ENCODE data around the gene ATP6V1B1.
A peak's percentile ranks its signal among the peaks of the same experiment; 100 is the strongest.

The ATP6V1B1 gene

GRCh38 chr2:70981866-70982810 lies 46.4 kb downstream of the ATP6V1B1 start:
- CTCF ChIA-PET: interaction anchor here (0.8 to 9.9 kb wide), 9 partner anchors 9 to 679 kb away, joined by 3 to 111 read pairs (median 6); partner anchors contain the start of gene TEX261
- POLR2A ChIA-PET: no interaction called here
- no peak for DNase-seq (ENCODE audit: low read depth, low spot score)
- no peak for TF ChIP-seq CTCF (IDR thresholded peaks at IDR 0.05; ENCODE audit: insufficient read depth, low read length, missing control alignments)
- H3K4me3 ChIP-seq (ENCODE audit: low read depth, low read length): no peak overlapping the region

GRCh38 chr2:70982971-70983370 lies 47.3 kb downstream of the ATP6V1B1 start:
- ChIA-PET CTCF (interaction anchor here (0.8 to 2.8 kb wide), 7 partner anchors 11 to 680 kb away, joined by 3 to 21 read pairs (median 4); partner anchors contain the start of gene TEX261), POLR2A (no interaction called here)
- DNase-seq (ENCODE audit: low read depth, low spot score): no peak
- no peak for TF ChIP-seq CTCF (IDR thresholded peaks at IDR 0.05; ENCODE audit: insufficient read depth, low read length, missing control alignments)
- H3K4me3 ChIP-seq (ENCODE audit: low read depth, low read length): no peak overlapping the region

GRCh38 chr2:70983506-70984227 lies 48.0 kb downstream of the ATP6V1B1 start:
- TF ChIP-seq CTCF (IDR thresholded peaks at IDR 0.05; ENCODE audit: insufficient read depth, low read length, missing control alignments): no peak
- no peak for DNase-seq (ENCODE audit: low read depth, low spot score)
- H3K4me3 ChIP-seq (ENCODE audit: low read depth, low read length): no peak overlapping the region
- ChIA-PET POLR2A (no interaction called here), CTCF (interaction anchor here (0.8 to 2.8 kb wide), 10 partner anchors 9 to 679 kb away, joined by 3 to 21 read pairs (median 5); partner anchors contain the start of genes NAGK and TEX261)

GRCh38 chr2:70984228-70984575 lies 48.5 kb downstream of the ATP6V1B1 start:
- no peak for TF ChIP-seq CTCF (IDR thresholded peaks at IDR 0.05; ENCODE audit: insufficient read depth, low read length, missing control alignments)
- POLR2A ChIA-PET: interaction anchor here (0.7 kb wide), 1 partner anchor 17 kb away, joined by 3 read pairs; no protein-coding TSS in a partner anchor
- H3K4me3 ChIP-seq (ENCODE audit: low read depth, low read length): no peak overlapping the region
- CTCF ChIA-PET: interaction anchor here (0.8 to 2.8 kb wide), 13 partner anchors 9 to 121 kb away, joined by 3 to 21 read pairs (median 4); partner anchors contain the start of genes NAGK and TEX261
- DNase-seq (ENCODE audit: low read depth, low spot score): no peak

GRCh38 chr2:70984576-70985282 lies 49.0 kb downstream of the ATP6V1B1 start:
- DNase-seq (ENCODE audit: low read depth, low spot score): no peak
- CTCF ChIA-PET: interaction anchor here (0.8 to 2.8 kb wide), 13 partner anchors 9 to 122 kb away, joined by 3 to 21 read pairs (median 5); partner anchors contain the start of genes NAGK and TEX261
- H3K4me3 ChIP-seq (ENCODE audit: low read depth, low read length): no peak overlapping the region
- POLR2A ChIA-PET: interaction anchor here (0.7 kb wide), 1 partner anchor 17 kb away, joined by 3 read pairs; no protein-coding TSS in a partner anchor
- TF ChIP-seq CTCF (IDR thresholded peaks at IDR 0.05; ENCODE audit: insufficient read depth, low read length, missing control alignments): peak; percentile 90

All from AG04449 (cell line).